Esophagus squamous epithelium (tissue), 4 donors: Measurements from ENCODE around the gene SPATS2.

Experiments
- CTCF ChIP-seq, 6 experiments: fragments of 450-650 bp in 4 of 6; fragments of 200-600 bp in 2 of 6; sonication (generic) in 2 of 6; IDR thresholded peaks; one replicate each; pipeline ENCODE4 v1.5.1; 2016 to 2019; ENCODE audit warnings: antibody characterized with exemption in 6 of 6, mild to moderate bottlenecking in 4 of 6, moderate library complexity in 4 of 6
- POLR2A ChIP-seq, 4 donors: fragments of 450-650 bp; IDR thresholded peaks; one replicate each; pipeline ENCODE4 v1.6.1; 2017; ENCODE audit warnings: antibody characterized with exemption in 4 of 4, mild to moderate bottlenecking in 4 of 4, moderate library complexity in 3 of 4

- TF ChIP-seq CTCF (IDR thresholded peaks at IDR 0.05) = no peak
- TF ChIP-seq POLR2A (IDR thresholded peaks at IDR 0.05) = no peak
These were observed 28.3 kb upstream of the SPATS2 start for GRCh38 chr12:49338830-49339463.
